Gastrocnemius medialis (tissue), 4 donors: ENCODE measurements around the gene PPARG. TPM values are rescaled to one million over a fixed set of nuclear protein-coding genes. Genes with fewer than 3 reads are reported as not detected.

Source experiments
- ATAC-seq, 2 donors: fragments of 150-250 bp; one replicate each; pipeline ENCODE4 v1.9.1; 2016
- DNase-seq, 2 donors: peaks; one replicate each; pipeline ENCODE4 v3.0.0-alpha.2; 2019
- H3K27ac ChIP-seq, 4 donors: fragments of 200-600 bp; sonication (generic); 1 replicate in 1 of 4; 2 replicates in 3 of 4; pipeline ENCODE4 v1.5.1; 2016 to 2018; ENCODE audit warnings: mild to moderate bottlenecking in 2 of 4, moderate library complexity in 1 of 4
- H3K27me3 ChIP-seq, 3 donors: fragments of 200-600 bp; sonication (generic) in 2 of 3; 1 replicate in 1 of 3; 2 replicates in 2 of 3; pipeline versions ENCODE4 v1.5.1 to v1.6.0; 2016 to 2019; ENCODE audit warnings: mild to moderate bottlenecking in 1 of 3, moderate library complexity in 1 of 3
- H3K36me3 ChIP-seq, 2 donors: fragments of 200-600 bp; sonication (generic) in 1 of 2; one replicate each; pipeline ENCODE4 v1.5.1; 2017 to 2018
- H3K4me1 ChIP-seq, 2 donors: fragments of 200-600 bp; sonication (generic) in 1 of 2; one replicate each; pipeline ENCODE4 v1.5.1; 2016 to 2017; ENCODE audit warnings: mild to moderate bottlenecking in 2 of 2
- H3K4me3 ChIP-seq, 4 donors: fragments of 200-600 bp; sonication (generic) in 3 of 4; 1 replicate in 1 of 4; 2 replicates in 3 of 4; pipeline ENCODE4 v1.5.1; 2016 to 2019; ENCODE audit warnings: mild to moderate bottlenecking in 2 of 4
- H3K9me3 ChIP-seq, 3 donors: fragments of 200-600 bp; sonication (generic) in 2 of 3; 1 replicate in 1 of 3; 2 replicates in 2 of 3; pipeline ENCODE4 v1.5.1; 2016 to 2019
- CTCF ChIP-seq, 5 experiments: fragments of 450-650 bp in 3 of 5; fragments of 200-600 bp in 2 of 5; sonication (generic) in 2 of 5; IDR thresholded peaks in 4 of 5; conservative IDR thresholded peaks in 1 of 5; 1 replicate in 4 of 5; 2 replicates in 1 of 5; pipeline ENCODE4 v1.5.1; 2016 to 2019; ENCODE audit warnings: antibody characterized with exemption in 5 of 5, mild to moderate bottlenecking in 3 of 5, moderate library complexity in 3 of 5
- POLR2A ChIP-seq, 2 donors: fragments of 450-650 bp; IDR thresholded peaks; one replicate each; pipeline ENCODE4 v1.6.1; 2017; ENCODE audit warnings: antibody characterized with exemption in 2 of 2, mild to moderate bottlenecking in 2 of 2, moderate library complexity in 2 of 2
- in situ Hi-C, 4 donors: fragments of 200-750 bp; cut with MboI; loops; one replicate each; pipeline versions ENCODE4 v1.15.0 to v1.8.0; 2017; ENCODE audit warnings: low sequenced_read_pairs in 4 of 4
- intact Hi-C: fragments of 100-400 bp; cut with DNase I; formaldehyde crosslinking; loops from one replicate; pipeline ENCODE4 v1.15.1; 2023; ENCODE audit warnings: low total_unique reads
- total RNA-seq, 4 donors: library from RNA; depleted of rRNA; stranded (reverse); fragments of >200 nt; gene quantifications; one replicate each; pipeline versions ENCODE4 v1.1.0 to v1.2.3, GENCODE V29; 2016

PPARG gene
- total RNA-seq, 4 donors from 2014 or later = 4.9 to 10.6 (median 8.5) TPM

GRCh38 chr3:12363397-12364195 lies 74.7 kb downstream of the PPARG start:
- no peak for ATAC-seq
- intact Hi-C loops = no loop called here

GRCh38 chr3:12367346-12367745 lies 78.5 kb downstream of the PPARG start:
- H3K9me3 ChIP-seq = no peaks in the 10 kb centered on the region
- TF ChIP-seq CTCF (IDR thresholded peaks at IDR 0.05 in 4 of 5, conservative IDR thresholded peaks at IDR 0.05 in 1 of 5) (no peak), POLR2A (IDR thresholded peaks at IDR 0.05) (no peak)
- no peaks in the 10 kb centered on the region for H3K4me1 ChIP-seq
- DNase-seq (no peak), ATAC-seq (no peak)
- intact Hi-C loops = no loop called here
- no peaks in the 10 kb centered on the region for H3K36me3 ChIP-seq
- in situ Hi-C loops = no loop called here
- H3K4me3 ChIP-seq = no peak overlapping the region
- H3K27ac ChIP-seq = no peak overlapping the region
- H3K27me3 ChIP-seq = no peaks in the 10 kb centered on the region

More at GRCh38 chr3:12363397-12364195, 74.7 kb downstream of the PPARG start:
- in situ Hi-C loops = no loop called here
- no peaks in the 10 kb centered on the region for H3K36me3 ChIP-seq
- H3K9me3 ChIP-seq = no peaks in the 10 kb centered on the region
- no peak overlapping the region for H3K4me3 ChIP-seq
- no peak for DNase-seq
- H3K4me1 ChIP-seq = no peaks in the 10 kb centered on the region
- H3K27ac ChIP-seq = peak overlapping the region in 1 of 4 donors; percentile 13
- TF ChIP-seq CTCF (IDR thresholded peaks at IDR 0.05 in 4 of 5, conservative IDR thresholded peaks at IDR 0.05 in 1 of 5) (no peak), POLR2A (IDR thresholded peaks at IDR 0.05) (no peak)
- H3K27me3 ChIP-seq = no peaks in the 10 kb centered on the region

- H3K27ac ChIP-seq = peak overlapping the region in 1 of 4 donors; percentile 45
- in situ Hi-C loops = no loop called here
- H3K4me1 ChIP-seq = no peaks in the 10 kb centered on the region
- ATAC-seq (no peak), DNase-seq (no peak)
- TF ChIP-seq POLR2A (IDR thresholded peaks at IDR 0.05) (no peak), CTCF (IDR thresholded peaks at IDR 0.05 in 4 of 5, conservative IDR thresholded peaks at IDR 0.05 in 1 of 5) (no peak)
- no peaks in the 10 kb centered on the region for H3K9me3 ChIP-seq
- no peaks in the 10 kb centered on the region for H3K27me3 ChIP-seq
- no peaks in the 10 kb centered on the region for H3K36me3 ChIP-seq
- no peak overlapping the region for H3K4me3 ChIP-seq
- intact Hi-C loops = no loop called here
Measured at GRCh38 chr3:12369029-12369428, 80.2 kb downstream of the PPARG start.

- no peaks in the 10 kb centered on the region for H3K4me1 ChIP-seq
- H3K36me3 ChIP-seq = no peaks in the 10 kb centered on the region
- TF ChIP-seq POLR2A (IDR thresholded peaks at IDR 0.05) (no peak), CTCF (IDR thresholded peaks at IDR 0.05 in 4 of 5, conservative IDR thresholded peaks at IDR 0.05 in 1 of 5) (no peak)
- no peaks in the 10 kb centered on the region for H3K9me3 ChIP-seq
- intact Hi-C loops (no loop called here), in situ Hi-C loops (no loop called here)
- DNase-seq = no peak
- H3K27me3 ChIP-seq = peaks cover 0 to 3% (median 2%) of the 10 kb centered on the region in 3 donors
- H3K4me3 ChIP-seq = no peak overlapping the region
- ATAC-seq = no peak
- peak overlapping the region; percentile 4 to 55 (median 39) for H3K27ac ChIP-seq
Measured at GRCh38 chr3:12369598-12369997, 80.7 kb downstream of the PPARG start.
